Endothelial cell (in vitro differentiated cells): ENCODE results near the gene NLRC5. TPM values are rescaled to one million over a fixed set of nuclear protein-coding genes. Genes with fewer than 3 reads are reported as not detected.

Source experiments
- DNase-seq: peaks from one replicate; pipeline ENCODE4 v3.0.0; 2021; ENCODE audit warnings: low spot score
- H3K27ac Mint-ChIP-seq: one replicate; pipeline ENCODE4 v1.8.0; 2021; ENCODE audit warnings: mixed read lengths, inconsistent platforms; ENCODE audit not compliant: unreplicated experiment
- H3K27me3 Mint-ChIP-seq: one replicate; pipeline ENCODE4 v1.8.0; 2021; ENCODE audit warnings: mild to moderate bottlenecking, moderate library complexity, mixed read lengths, inconsistent platforms; ENCODE audit not compliant: unreplicated experiment
- H3K36me3 Mint-ChIP-seq: one replicate; pipeline ENCODE4 v1.8.0; 2021; ENCODE audit warnings: mild to moderate bottlenecking, low read depth, mixed read lengths, inconsistent platforms; ENCODE audit not compliant: unreplicated experiment
- H3K4me1 Mint-ChIP-seq: one replicate; pipeline ENCODE4 v1.8.0; 2021; ENCODE audit warnings: mild to moderate bottlenecking, mixed read lengths, inconsistent platforms; ENCODE audit not compliant: unreplicated experiment
- H3K4me3 Mint-ChIP-seq: one replicate; pipeline ENCODE4 v1.8.0; 2021; ENCODE audit warnings: mild to moderate bottlenecking, mixed read lengths, inconsistent platforms; ENCODE audit not compliant: unreplicated experiment
- H3K9me3 Mint-ChIP-seq: one replicate; pipeline ENCODE4 v1.8.0; 2021; ENCODE audit warnings: mixed read lengths, inconsistent platforms; ENCODE audit not compliant: unreplicated experiment
- CTCF ChIP-seq: fragments of 200-600 bp; sonication (generic); IDR thresholded peaks from one replicate; pipeline ENCODE4 v1.5.0; 2021; ENCODE audit warnings: antibody characterized with exemption; ENCODE audit not compliant: unreplicated experiment
- total RNA-seq: library from RNA; stranded (reverse); fragmentation: NEBNext Ultra II Directional; extraction: Animal tissue kit (Norgen Biotek cat#: 25700); gene quantifications from one replicate; pipeline ENCODE4 v1.2.1, GENCODE V29; 2021; ENCODE audit not compliant: unreplicated experiment

Gene NLRC5
- total RNA-seq, 1 donor from 2014 or later, result 2.4 TPM

- no peak for DNase-seq
- H3K36me3 Mint-ChIP-seq, result peaks cover 4% of the 10 kb centered on the region
- peak overlapping the region; percentile 13 for H3K27ac Mint-ChIP-seq
These were observed 104.6 kb downstream of the NLRC5 start for GRCh38 chr16:57093666-57094564.

GRCh38 chr16:57094911-57095310 lies 105.6 kb downstream of the NLRC5 start:
- H3K9me3 Mint-ChIP-seq, result no peaks in the 10 kb centered on the region
- peaks cover 4% of the 10 kb centered on the region for H3K36me3 Mint-ChIP-seq
- no peak overlapping the region for H3K27ac Mint-ChIP-seq
- peaks cover 42% of the 10 kb centered on the region for H3K4me1 Mint-ChIP-seq
- TF ChIP-seq CTCF, result no peak
- H3K27me3 Mint-ChIP-seq, result peaks cover 7% of the 10 kb centered on the region
- H3K4me3 Mint-ChIP-seq, result no peak overlapping the region
- DNase-seq, result no peak

More at GRCh38 chr16:57093666-57094564, 104.6 kb downstream of the NLRC5 start:
- TF ChIP-seq CTCF, result no peak
- peak overlapping the region; percentile 96 for H3K4me3 Mint-ChIP-seq
- H3K27me3 Mint-ChIP-seq, result peaks cover 8% of the 10 kb centered on the region
- H3K9me3 Mint-ChIP-seq, result no peaks in the 10 kb centered on the region
- peaks cover 39% of the 10 kb centered on the region for H3K4me1 Mint-ChIP-seq

- Mint-ChIP-seq H3K27ac (no peak overlapping the region), H3K36me3 (peaks cover 11% of the 10 kb centered on the region)
These were observed 106.8 kb downstream of the NLRC5 start for GRCh38 chr16:57096192-57096591.

GRCh38 chr16:57096793-57097192 lies 107.4 kb downstream of the NLRC5 start:
- peaks cover 3% of the 10 kb centered on the region for H3K27me3 Mint-ChIP-seq
- peak overlapping the region; percentile 87 for H3K27ac Mint-ChIP-seq
- peaks cover 35% of the 10 kb centered on the region for H3K4me1 Mint-ChIP-seq
- no peak for DNase-seq
- TF ChIP-seq CTCF, result no peak
- H3K36me3 Mint-ChIP-seq, result peaks cover 13% of the 10 kb centered on the region
- no peaks in the 10 kb centered on the region for H3K9me3 Mint-ChIP-seq
- H3K4me3 Mint-ChIP-seq, result peak overlapping the region; percentile 80

More at GRCh38 chr16:57096192-57096591, 106.8 kb downstream of the NLRC5 start:
- Mint-ChIP-seq H3K4me1 (peaks cover 37% of the 10 kb centered on the region), H3K27me3 (peaks cover 7% of the 10 kb centered on the region), H3K4me3 (no peak overlapping the region), H3K9me3 (no peaks in the 10 kb centered on the region)
- DNase-seq, result no peak
- no peak for TF ChIP-seq CTCF
